ENCODE data around the gene CA10.

Gene CA10

DNA sequence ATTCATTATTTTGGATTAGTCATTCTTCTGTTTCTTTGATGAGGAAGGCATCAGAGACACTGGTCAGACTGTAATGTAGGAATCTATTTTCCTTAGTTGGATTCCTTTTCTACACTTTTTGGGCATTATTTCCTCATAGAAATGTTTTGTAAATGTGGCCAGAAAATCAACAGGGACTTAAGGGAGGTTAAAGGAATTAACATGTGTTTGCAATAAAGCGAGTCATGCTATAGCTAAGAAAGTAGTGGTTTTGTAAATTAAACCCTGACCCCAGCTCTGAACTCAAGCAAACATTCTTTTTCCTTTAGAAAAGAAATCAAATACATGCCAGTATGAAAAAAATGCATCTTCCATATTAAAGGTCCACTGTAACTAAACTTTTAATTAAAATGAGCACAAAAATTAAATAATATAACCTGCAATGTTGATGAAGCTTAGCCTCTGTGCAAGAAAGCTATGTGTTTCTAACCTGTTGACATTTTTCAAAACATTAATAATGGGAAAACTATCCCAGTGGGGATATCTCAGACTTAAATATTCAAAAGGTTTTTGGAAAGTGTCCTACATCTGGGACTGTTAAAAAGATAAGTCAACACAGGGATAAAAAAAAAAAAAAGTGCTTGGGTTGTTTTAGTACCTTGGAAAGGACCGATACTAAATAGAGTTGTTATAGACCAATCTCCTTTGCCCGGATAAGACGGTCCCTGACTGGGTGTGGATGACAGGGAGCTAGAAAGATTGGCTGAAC is 428.0 kb downstream of the CA10 start:
- ChIA-PET POLR2A (no interaction called here), CTCF (no interaction called here)
- TF ChIP-seq, protein P1, sequence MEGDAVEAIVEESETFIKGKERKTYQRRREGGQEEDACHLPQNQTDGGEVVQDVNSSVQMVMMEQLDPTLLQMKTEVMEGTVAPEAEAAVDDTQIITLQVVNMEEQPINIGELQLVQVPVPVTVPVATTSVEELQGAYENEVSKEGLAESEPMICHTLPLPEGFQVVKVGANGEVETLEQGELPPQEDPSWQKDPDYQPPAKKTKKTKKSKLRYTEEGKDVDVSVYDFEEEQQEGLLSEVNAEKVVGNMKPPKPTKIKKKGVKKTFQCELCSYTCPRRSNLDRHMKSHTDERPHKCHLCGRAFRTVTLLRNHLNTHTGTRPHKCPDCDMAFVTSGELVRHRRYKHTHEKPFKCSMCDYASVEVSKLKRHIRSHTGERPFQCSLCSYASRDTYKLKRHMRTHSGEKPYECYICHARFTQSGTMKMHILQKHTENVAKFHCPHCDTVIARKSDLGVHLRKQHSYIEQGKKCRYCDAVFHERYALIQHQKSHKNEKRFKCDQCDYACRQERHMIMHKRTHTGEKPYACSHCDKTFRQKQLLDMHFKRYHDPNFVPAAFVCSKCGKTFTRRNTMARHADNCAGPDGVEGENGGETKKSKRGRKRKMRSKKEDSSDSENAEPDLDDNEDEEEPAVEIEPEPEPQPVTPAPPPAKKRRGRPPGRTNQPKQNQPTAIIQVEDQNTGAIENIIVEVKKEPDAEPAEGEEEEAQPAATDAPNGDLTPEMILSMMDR (IDR thresholded peaks at IDR 0.05; ENCODE audit: insufficient read depth, low read length, missing control alignments) = no peak
- DNase-seq (ENCODE audit: low read depth, low spot score) = no peak
- H3K4me3 ChIP-seq (ENCODE audit: low read depth, low read length) = no peak overlapping the region

DNA sequence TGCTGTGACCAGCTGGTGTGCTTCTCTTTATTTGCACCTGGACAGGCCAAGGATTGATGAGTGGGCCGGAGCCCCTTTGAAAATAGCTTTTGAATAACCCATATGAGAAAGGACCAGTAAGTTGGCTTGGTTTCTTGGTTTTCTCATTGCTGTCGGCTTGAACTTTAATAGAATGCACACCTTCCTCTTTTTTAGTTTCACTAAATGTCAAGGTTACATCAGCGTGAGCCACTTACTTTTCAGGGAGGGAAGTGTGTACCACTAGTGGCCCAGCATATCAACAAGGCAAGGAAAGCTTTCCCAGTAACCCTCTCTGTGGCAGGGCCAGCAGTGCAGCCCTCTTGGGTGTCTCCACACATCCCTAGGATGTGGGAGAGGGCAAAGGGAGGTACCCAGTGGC is 433.3 kb downstream of the CA10 start:
- TF ChIP-seq, protein P1 (IDR thresholded peaks at IDR 0.05; ENCODE audit: insufficient read depth, low read length, missing control alignments) = no peak
- CTCF ChIA-PET = no interaction called here
- DNase-seq (ENCODE audit: low read depth, low spot score) = no peak
- no peak overlapping the region for H3K4me3 ChIP-seq (ENCODE audit: low read depth, low read length)
- POLR2A ChIA-PET = no interaction called here

DNA sequence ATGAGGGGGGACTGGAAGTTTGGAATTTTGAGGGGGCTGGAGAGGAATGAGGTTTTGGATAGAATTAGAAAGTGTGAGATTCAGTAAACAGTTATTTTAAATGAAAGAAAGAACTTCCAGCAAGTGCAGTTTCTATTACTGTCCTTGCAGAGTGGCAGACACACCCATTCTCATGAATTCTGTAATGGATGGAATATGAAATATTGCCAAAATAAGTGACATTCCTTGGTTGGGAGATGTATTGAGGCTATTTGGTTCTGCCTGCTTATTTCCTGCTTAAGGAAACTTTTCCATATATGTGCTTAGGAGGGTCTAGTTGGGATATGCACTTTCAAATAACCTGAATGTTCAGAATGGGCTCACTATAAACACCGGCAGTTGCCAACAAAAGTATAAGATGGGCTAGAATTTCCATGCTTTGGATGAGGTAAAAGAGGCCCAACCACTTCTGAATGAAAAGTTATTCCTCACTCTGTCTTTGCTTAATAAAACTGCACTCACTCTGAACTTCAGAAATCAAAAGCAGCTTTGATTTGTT is 434.4 kb downstream of the CA10 start:
- ChIA-PET POLR2A (no interaction called here), CTCF (no interaction called here)
- TF ChIP-seq, protein P1 (IDR thresholded peaks at IDR 0.05; ENCODE audit: insufficient read depth, low read length, missing control alignments) = no peak
- no peak overlapping the region for H3K4me3 ChIP-seq (ENCODE audit: low read depth, low read length)
- no peak for DNase-seq (ENCODE audit: low read depth, low spot score)

DNA sequence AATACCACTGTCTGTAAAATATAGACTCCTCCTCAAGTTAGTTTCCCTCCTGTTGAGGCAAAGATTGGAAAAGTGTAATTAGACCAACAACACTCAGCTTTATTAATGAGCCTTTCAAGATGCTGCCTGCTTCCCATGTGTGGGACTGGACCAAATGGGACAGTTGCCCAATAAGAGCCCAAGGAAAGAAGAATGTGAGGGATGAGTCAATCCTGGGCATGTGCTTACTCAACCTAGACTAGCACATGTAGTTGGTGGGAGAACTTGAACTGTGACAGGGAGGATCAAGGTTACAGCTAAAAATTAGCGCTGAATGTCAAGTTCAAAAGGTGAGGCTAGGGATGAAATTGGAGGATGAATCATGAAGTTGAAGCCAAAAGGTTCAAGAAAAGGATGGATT is 435.5 kb downstream of the CA10 start:
- ChIA-PET CTCF (no interaction called here), POLR2A (no interaction called here)
- DNase-seq (ENCODE audit: low read depth, low spot score) = no peak

DNA sequence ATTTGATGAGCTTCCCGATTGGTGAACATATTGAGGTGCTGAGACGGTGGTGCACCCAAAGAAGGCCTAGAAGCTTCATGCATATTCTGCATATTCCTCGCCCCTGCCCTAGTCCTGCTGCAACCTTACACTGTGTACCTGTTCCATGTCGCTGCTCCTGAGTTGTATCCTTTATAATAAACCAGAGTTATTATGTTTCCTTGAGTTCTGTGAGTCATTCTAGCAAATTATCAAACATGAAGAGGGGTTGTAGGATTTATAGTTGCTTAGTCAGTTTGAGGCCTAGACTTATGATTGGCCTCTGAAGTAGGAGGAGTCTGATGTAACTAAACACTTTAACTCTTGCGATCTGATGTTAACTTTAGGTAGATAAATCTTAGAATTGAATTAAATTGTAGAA is 436.8 kb downstream of the CA10 start:
- no peak for DNase-seq (ENCODE audit: low read depth, low spot score)
- ChIA-PET POLR2A (no interaction called here), CTCF (no interaction called here)
- H3K4me3 ChIP-seq (ENCODE audit: low read depth, low read length) = no peak overlapping the region
- TF ChIP-seq, protein P1 (IDR thresholded peaks at IDR 0.05; ENCODE audit: insufficient read depth, low read length, missing control alignments) = no peak

More for the DNA sequence above, 435.5 kb downstream of the CA10 start:
- TF ChIP-seq, protein P1 (IDR thresholded peaks at IDR 0.05; ENCODE audit: insufficient read depth, low read length, missing control alignments) = no peak
- no peak overlapping the region for H3K4me3 ChIP-seq (ENCODE audit: low read depth, low read length)

DNA sequence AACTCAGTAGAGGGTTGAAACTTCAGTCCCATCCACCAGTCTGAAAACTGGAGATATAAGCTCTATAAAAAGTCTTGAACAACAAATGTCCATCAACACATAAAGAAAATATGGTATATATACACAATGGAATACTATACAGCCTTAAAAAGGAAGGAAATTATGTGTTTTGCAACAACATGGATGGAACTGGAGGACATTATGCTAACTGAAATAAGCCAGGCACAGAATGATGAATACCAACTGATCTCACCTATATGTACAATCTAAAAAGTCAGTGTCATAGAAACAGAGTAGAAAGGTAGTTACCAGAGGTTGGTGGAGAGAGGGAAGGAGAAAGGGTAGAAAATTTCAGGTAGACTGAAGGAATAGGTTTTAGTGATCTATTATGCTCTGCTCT is 438.1 kb downstream of the CA10 start:
- H3K4me3 ChIP-seq (ENCODE audit: low read depth, low read length) = no peak overlapping the region
- TF ChIP-seq, protein P1 (IDR thresholded peaks at IDR 0.05; ENCODE audit: insufficient read depth, low read length, missing control alignments) = no peak
- CTCF ChIA-PET = no interaction called here
- POLR2A ChIA-PET = no interaction called here
- no peak for DNase-seq (ENCODE audit: low read depth, low spot score)

All from AG04449 (cell line).